NCI-H1694 (cell line): ENCODE measurements around the gene SFTPB.
A peak's percentile ranks its signal among the peaks of the same experiment; 100 is the strongest.
"Not testable (repeated sequence)": the region's sequence is repeated elsewhere in the genome, so short reads cannot be mapped to it uniquely, and the experiment has no call there.

Experiments used
- DNase-seq: peaks from one replicate; lab custom pipeline; 2025; lab: John Stamatoyannopoulos, UW

The SFTPB gene

GRCh38 chr2:85655961-85656417 is 12.0 kb downstream of the SFTPB start:
- DNase-seq: no peak

GRCh38 chr2:85653996-85654395 is 14.0 kb downstream of the SFTPB start:
- no peak for DNase-seq

- no peak for DNase-seq
Measured at GRCh38 chr2:85652056-85652455, 15.9 kb downstream of the SFTPB start.

GRCh38 chr2:85651097-85651496 is 16.9 kb downstream of the SFTPB start:
- DNase-seq: no peak

GRCh38 chr2:85650456-85650855 is 17.5 kb downstream of the SFTPB start:
- DNase-seq: no peak

GRCh38 chr2:85649201-85650190 is 18.5 kb downstream of the SFTPB start:
- no peak for DNase-seq

GRCh38 chr2:85648619-85649018 is 19.4 kb downstream of the SFTPB start:
- DNase-seq: peak; percentile 30

GRCh38 chr2:85647823-85648526 is 20.0 kb downstream of the SFTPB start:
- no peak for DNase-seq

GRCh38 chr2:85646166-85646565 is 21.8 kb downstream of the SFTPB start:
- DNase-seq: no peak

- no peak for DNase-seq
Measured at GRCh38 chr2:85644909-85645308, 23.1 kb downstream of the SFTPB start.

GRCh38 chr2:85642725-85643124 is 25.3 kb downstream of the SFTPB start:
- no peak for DNase-seq

- no peak for DNase-seq
Measured at GRCh38 chr2:85635636-85636035, 32.4 kb downstream of the SFTPB start.

- DNase-seq: no peak
Measured at GRCh38 chr2:85635011-85635410, 33.0 kb downstream of the SFTPB start.

GRCh38 chr2:85631316-85631715 is 36.7 kb downstream of the SFTPB start:
- no peak for DNase-seq

GRCh38 chr2:85628658-85629057 is 39.3 kb downstream of the SFTPB start:
- DNase-seq: no peak

GRCh38 chr2:85623991-85624390 is 44.0 kb downstream of the SFTPB start:
- no peak for DNase-seq

GRCh38 chr2:85621338-85621737 is 46.7 kb downstream of the SFTPB start:
- no peak for DNase-seq

- no peak for DNase-seq
Measured at GRCh38 chr2:85619617-85620016, 48.4 kb downstream of the SFTPB start.

- DNase-seq: not testable (repeated sequence)
Measured at GRCh38 chr2:85617723-85618122, 50.3 kb downstream of the SFTPB start.

- DNase-seq: no peak
Measured at GRCh38 chr2:85615413-85615728, 52.6 kb downstream of the SFTPB start.

- DNase-seq: not testable (repeated sequence)
Measured at GRCh38 chr2:85614757-85615156, 53.2 kb downstream of the SFTPB start.

- no peak for DNase-seq
Measured at GRCh38 chr2:85613717-85614515, 54.1 kb downstream of the SFTPB start.
